ENCODE data around the gene LRRC45. TPM values are rescaled to one million over a fixed set of nuclear protein-coding genes. Genes with fewer than 3 reads are reported as not detected.
A peak's percentile ranks its signal among the peaks of the same experiment; 100 is the strongest.

LRRC45 gene
- total RNA-seq, 1 donor from 2014 or later, result 14.3 TPM

GRCh38 chr17:82006468-82007227, 16.5 kb upstream of the LRRC45 start:
- no peak for DNase-seq (ENCODE audit: low spot score in 2 of 2)
- no peak for FAIRE-seq

GRCh38 chr17:82007228-82007494, 15.9 kb upstream of the LRRC45 start:
- FAIRE-seq, result no peak
- DNase-seq (ENCODE audit: low spot score in 2 of 2), result no peak

GRCh38 chr17:82007495-82008257, 15.4 kb upstream of the LRRC45 start:
- DNase-seq (ENCODE audit: low spot score in 2 of 2) (no peak), FAIRE-seq (no peak)

GRCh38 chr17:82008258-82008940, 14.7 kb upstream of the LRRC45 start:
- FAIRE-seq (no peak), DNase-seq (ENCODE audit: low spot score in 2 of 2) (no peak)

- no peak for DNase-seq (ENCODE audit: low spot score in 2 of 2)
- no peak for FAIRE-seq
Measured at GRCh38 chr17:82008941-82009405, 14.1 kb upstream of the LRRC45 start.

- no peak for DNase-seq (ENCODE audit: low spot score in 2 of 2)
Measured at GRCh38 chr17:82009413-82009812, 13.7 kb upstream of the LRRC45 start.

GRCh38 chr17:82010575-82011525, 12.3 kb upstream of the LRRC45 start:
- no peak for FAIRE-seq
- DNase-seq (ENCODE audit: low spot score in 2 of 2), result no peak

More at GRCh38 chr17:82009413-82009812, 13.7 kb upstream of the LRRC45 start:
- FAIRE-seq, result no peak

- DNase-seq (ENCODE audit: low spot score in 2 of 2) (no peak), FAIRE-seq (no peak)
Measured at GRCh38 chr17:82011617-82012187, 11.4 kb upstream of the LRRC45 start.

- FAIRE-seq (no peak), DNase-seq (ENCODE audit: low spot score in 2 of 2) (no peak)
Measured at GRCh38 chr17:82012261-82012639, 10.9 kb upstream of the LRRC45 start.

- FAIRE-seq (no peak), DNase-seq (ENCODE audit: low spot score in 2 of 2) (no peak)
Measured at GRCh38 chr17:82012640-82013295, 10.3 kb upstream of the LRRC45 start.

GRCh38 chr17:82013341-82013740, 9.8 kb upstream of the LRRC45 start:
- FAIRE-seq (no peak), DNase-seq (ENCODE audit: low spot score in 2 of 2) (peak; percentile 67 to 74)

GRCh38 chr17:82013772-82014321, 9.3 kb upstream of the LRRC45 start:
- DNase-seq (ENCODE audit: low spot score in 2 of 2) (no peak), FAIRE-seq (no peak)

- no peak for FAIRE-seq
- no peak for DNase-seq (ENCODE audit: low spot score in 2 of 2)
Measured at GRCh38 chr17:82014432-82014831, 8.7 kb upstream of the LRRC45 start.

- FAIRE-seq (no peak), DNase-seq (ENCODE audit: low spot score in 2 of 2) (no peak)
Measured at GRCh38 chr17:82014971-82015310, 8.2 kb upstream of the LRRC45 start.

GRCh38 chr17:82015311-82015971, 7.7 kb upstream of the LRRC45 start:
- FAIRE-seq (no peak), DNase-seq (ENCODE audit: low spot score in 2 of 2) (no peak)

- FAIRE-seq (no peak), DNase-seq (ENCODE audit: low spot score in 2 of 2) (no peak)
Measured at GRCh38 chr17:82016061-82016874, 6.8 kb upstream of the LRRC45 start.

- no peak for DNase-seq (ENCODE audit: low spot score in 2 of 2)
- FAIRE-seq, result no peak
Measured at GRCh38 chr17:82016875-82017459, 6.1 kb upstream of the LRRC45 start.

Data from frontal cortex (tissue), 4 donors.